NCI-H2171 treated with DMSO at 0.1 percent for 48 hours (cell line): Measurements from ENCODE around the gene OR52B2.
A peak's percentile ranks its signal among the peaks of the same experiment; 100 is the strongest.
"Not testable (repeated sequence)": the region's sequence is repeated elsewhere in the genome, so short reads cannot be mapped to it uniquely, and the experiment has no call there.

Source experiments
- DNase-seq: peaks from one replicate; lab custom pipeline; 2025; lab: John Stamatoyannopoulos, UW

Gene OR52B2

DNA sequence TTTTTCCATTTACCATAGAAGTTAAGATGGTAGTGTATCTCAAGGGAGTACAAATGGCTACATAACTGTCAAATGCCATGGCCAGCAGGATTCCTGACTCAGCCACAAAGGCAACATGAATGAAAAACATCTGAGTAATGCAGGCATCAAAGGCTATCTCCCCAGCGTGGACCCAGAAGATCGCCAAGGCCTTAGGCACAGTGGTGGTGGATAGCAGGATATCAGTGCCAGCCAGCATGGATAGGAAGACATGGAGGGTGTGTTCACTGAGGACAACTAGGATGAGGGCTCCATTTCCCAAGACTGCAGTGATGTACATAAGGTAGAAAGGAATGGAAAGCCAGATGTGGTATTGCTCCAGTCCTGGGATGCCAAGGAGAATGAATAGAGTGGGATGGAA is 18.0 kb downstream of the OR52B2 start:
- no peak for DNase-seq

DNA sequence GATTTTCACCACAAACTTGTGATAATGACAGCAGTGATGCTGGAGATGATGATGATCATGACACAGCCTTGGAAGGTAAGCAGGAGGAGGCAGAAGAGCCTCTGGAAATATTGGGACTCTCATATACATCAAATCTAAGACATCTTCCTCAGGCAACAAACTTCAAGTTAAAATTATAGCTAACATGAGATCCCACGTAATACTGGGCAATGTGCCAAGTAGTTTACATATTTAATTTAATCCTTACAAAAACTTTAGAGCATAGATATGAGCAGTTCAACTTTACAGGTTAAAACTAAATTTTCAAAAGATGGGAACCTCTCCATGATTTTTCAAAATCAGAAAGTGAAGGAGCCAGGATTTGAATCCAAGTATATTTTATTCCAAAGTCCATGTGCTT is 19.0 kb downstream of the OR52B2 start:
- DNase-seq = no peak

DNA sequence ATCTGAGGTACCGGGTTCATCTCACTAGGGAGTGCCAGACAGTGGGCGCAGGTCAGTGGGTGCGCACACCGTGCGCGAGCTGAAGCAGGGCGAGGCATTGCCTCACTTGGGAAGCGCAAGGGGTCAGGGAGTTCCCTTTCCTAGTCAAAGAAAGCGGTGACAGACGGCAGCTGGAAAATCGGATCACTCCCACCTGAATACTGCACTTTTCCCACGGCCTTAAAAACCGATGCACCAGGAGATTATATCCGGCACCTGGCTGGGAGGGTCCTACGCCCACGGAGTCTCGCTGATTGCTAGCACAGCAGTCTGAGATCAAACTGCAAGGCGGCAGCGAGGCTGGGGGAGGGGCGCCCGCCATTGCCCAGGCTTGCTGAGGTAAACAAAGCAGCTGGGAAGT is 26.4 kb downstream of the OR52B2 start:
- DNase-seq = peak; percentile 19

DNA sequence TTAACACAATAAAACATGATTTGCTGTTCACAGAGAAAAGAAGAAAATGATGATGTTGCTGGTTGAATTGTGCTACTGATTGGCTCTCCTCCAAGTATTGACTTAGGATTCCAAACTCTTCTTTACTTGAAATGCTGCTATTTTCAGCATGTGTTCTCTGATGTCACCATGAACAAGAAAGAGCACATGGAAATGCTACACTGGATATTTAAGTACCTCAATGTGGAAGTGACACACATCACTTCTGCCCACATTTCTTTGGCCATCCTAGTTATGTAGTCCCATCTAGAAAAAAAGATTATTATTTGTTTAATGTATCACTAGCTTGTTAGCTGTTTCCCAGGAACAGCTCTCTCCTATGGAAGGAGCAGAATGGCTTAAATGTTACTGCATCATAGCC is 27.2 kb downstream of the OR52B2 start:
- DNase-seq = no peak

DNA sequence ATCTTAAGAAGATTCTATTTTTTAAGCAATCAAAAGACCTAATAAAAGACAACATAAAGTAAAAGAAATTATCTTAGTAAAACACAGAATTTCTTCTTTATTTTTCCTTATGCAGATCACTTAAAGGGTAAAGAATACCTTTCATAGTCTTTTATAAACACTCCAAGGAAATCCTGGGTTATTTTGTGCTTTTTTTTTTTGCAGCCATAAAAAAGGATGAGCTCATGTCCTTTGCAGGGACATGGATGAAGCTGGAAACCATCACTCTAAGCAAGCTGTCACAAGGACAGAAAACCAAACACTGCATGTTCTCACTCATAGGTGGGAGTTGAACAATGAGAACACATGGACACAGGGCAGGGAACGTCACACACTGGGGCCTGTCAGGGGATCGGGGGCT is 34.2 kb downstream of the OR52B2 start:
- DNase-seq = not testable (repeated sequence)

DNA sequence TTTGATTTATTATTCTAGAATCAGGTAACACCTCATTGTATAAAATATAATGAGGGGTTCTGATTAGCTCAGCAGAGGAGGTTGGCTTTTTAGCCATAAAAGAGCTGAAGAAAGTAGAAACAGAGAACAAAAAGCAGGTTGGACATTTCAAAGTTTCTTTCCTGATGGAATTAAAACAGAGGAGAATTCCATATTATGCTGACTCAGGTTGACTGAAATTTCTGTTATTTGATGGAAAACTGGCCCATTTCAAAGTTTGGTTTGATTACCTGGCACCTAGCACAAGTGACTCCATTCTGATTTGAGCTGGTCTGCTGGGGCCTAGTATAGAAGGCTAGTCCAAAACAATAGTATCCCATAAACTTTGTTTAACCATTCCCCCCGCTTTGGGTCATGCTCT is 37.7 kb downstream of the OR52B2 start:
- no peak for DNase-seq

DNA sequence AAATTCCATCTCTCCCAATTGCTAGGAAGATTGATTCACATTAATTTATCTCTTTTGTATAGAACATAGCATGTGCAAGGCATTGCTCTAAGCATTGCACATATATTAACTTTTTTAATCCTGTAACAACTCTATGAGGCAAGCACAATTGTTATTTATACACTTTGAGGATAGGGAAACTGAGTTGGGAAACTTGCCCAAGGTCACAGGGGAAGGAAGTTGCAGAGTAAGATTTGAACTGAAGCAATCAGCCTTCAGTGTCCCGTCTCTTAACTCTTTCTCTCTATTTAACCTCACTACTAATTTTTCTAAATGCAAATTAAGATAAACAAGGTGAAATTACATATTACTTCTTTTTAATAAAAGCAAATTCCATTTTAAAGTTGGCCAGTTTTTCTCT is 40.5 kb downstream of the OR52B2 start:
- no peak for DNase-seq

DNA sequence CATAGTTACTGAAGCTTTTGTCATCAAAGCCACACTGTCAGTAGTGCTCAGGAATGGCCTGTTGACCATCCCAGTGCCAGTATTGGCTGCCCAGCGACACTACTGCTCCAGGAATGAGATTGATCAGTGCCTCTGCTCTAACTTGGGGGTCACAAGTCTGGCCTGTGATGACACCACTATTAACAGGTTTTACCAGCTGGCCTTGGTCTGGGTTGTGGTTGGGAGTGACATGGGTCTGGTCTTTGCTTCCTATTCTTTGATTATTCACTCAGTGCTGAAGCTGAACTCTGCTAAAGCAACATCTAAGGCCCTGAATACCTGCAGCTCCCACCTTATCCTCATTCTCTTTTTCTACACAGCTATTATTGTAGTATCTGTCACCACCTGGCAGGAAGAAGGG is 41.1 kb downstream of the OR52B2 start:
- no peak for DNase-seq

DNA sequence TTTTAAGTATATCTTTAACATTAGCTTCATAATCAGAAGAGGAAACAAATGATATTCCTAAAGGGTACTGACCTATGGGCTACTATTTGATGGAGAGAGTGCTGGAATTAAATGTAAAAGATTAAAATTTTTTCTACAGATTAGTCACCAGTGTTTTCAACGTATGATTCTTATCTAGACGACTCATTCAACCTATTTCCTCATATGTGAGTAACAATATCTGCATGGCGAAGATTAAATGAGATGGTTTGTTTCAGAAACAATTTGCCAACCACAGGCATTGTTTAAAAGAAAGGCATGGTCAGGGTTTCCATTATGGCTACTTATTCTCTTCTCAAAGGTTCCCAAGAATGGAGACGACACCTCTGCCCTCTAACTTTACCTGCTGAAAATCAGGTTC is 42.2 kb downstream of the OR52B2 start:
- no peak for DNase-seq

DNA sequence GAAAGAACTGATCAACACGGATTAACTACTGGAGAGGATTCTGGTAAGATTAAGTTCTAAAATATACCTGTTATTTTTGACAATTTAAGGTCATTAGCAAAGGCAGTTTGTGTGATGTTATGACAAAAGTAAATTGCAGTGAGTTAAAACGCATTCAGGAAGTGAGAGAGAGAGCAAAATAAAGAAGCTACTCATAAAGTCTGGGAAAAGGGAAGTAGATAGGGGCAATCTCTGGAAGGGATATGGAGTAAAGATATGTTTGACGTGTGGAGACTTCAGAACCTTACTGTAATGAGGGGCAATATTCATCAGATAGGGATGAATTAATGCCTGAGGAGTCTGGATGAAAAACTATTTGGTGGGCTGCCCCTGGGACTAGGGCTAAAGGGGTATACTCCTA is 45.9 kb downstream of the OR52B2 start:
- no peak for DNase-seq
